K562 (cell line): ENCODE measurements around the gene CUL4B. TPM values are rescaled to one million over a fixed set of nuclear protein-coding genes. Genes with fewer than 3 reads are reported as not detected.

Experiments used
- AFF1 ChIP-seq, 2 experiments: fragments of 450-650 bp; IDR thresholded peaks; 2 replicates each; pipeline ENCODE4 v1.6.1; 2018; ENCODE audit warnings: mild to moderate bottlenecking in 2 of 2, low read depth in 1 of 2; ENCODE audit not compliant: partially characterized antibody in 2 of 2
- CHD7 ChIP-seq: fragments of 200-600 bp; sonication (generic); IDR thresholded peaks from one replicate; pipeline ENCODE4 v1.6.1; 2012; ENCODE audit warnings: mild to moderate bottlenecking, low read depth, low read length, inconsistent platforms
- FOSL1 ChIP-seq: fragments of 200-800 bp; sonication (Bioruptor generic); conservative IDR thresholded peaks from 2 replicates; pipeline ENCODE4 v1.6.1; 2016; ENCODE audit warnings: missing genetic modification characterization, missing compliant biosample characterization
- GATAD2B ChIP-seq: fragments of 450-650 bp; IDR thresholded peaks from 2 replicates; pipeline ENCODE4 v1.6.1; 2017; ENCODE audit warnings: mild to moderate bottlenecking, borderline replicate concordance
- MAFK ChIP-seq: IDR thresholded peaks from 2 replicates; pipeline ENCODE4 v1.6.1; 2011; ENCODE audit warnings: low read length, improper control_type of control experiment
- NCOA2 ChIP-seq, 2 experiments: fragments of 450-650 bp; IDR thresholded peaks; 2 replicates each; pipeline ENCODE4 v1.6.1; 2018; ENCODE audit warnings: mild to moderate bottlenecking in 2 of 2, moderate library complexity in 1 of 2; ENCODE audit not compliant: partially characterized antibody in 2 of 2
- RFX5 ChIP-seq: IDR thresholded peaks from 2 replicates; pipeline ENCODE4 v1.6.1; 2011; ENCODE audit warnings: low read depth, mild to moderate bottlenecking, improper control_type of control experiment, low read length
- SMAD2 ChIP-seq: fragments of 150-350 bp; IDR thresholded peaks from 2 replicates; pipeline ENCODE4 v1.6.1; 2014; ENCODE audit warnings: low read depth, mild to moderate bottlenecking, low read length
- ZNF197 ChIP-seq: fragments of 200-800 bp; sonication (Bioruptor generic); IDR thresholded peaks from 2 replicates; pipeline ENCODE4 v1.6.1; 2016; ENCODE audit warnings: low read depth, missing genetic modification characterization, missing compliant biosample characterization
- ZNF212 ChIP-seq: fragments of 450-650 bp; formaldehyde crosslinking; IDR thresholded peaks from 2 replicates; pipeline ENCODE4 v1.4.0; 2020; ENCODE audit warnings: mild to moderate bottlenecking
- ZNF274 ChIP-seq: IDR thresholded peaks from 2 replicates; pipeline ENCODE4 v1.6.1; 2011; ENCODE audit warnings: low read depth, mild to moderate bottlenecking, low read length, moderate library complexity, borderline replicate concordance
- ZNF316 ChIP-seq: fragments of 450-650 bp; IDR thresholded peaks from 2 replicates; pipeline ENCODE4 v1.6.1; 2016
- polyA plus RNA-seq, 8 experiments: library from polyadenylated mRNA; depleted of rRNA in 4 of 8; stranded (reverse) in 5 of 8; unstranded in 3 of 8; fragments of >200 nt; fragmentation: Nextera tagmentation in 2 of 8; fragmentation: Illumina TruSeq in 1 of 8; extraction: Ambion mirVana in 2 of 8; extraction: Trizol in 1 of 8; gene quantifications; 2 replicates each; pipeline versions ENCODE4 v1.2.1 to v1.2.3, GENCODE V29; 2011 to 2014; ENCODE audit warnings: inconsistent platforms in 1 of 8, missing spikeins in 1 of 8
- total RNA-seq, 7 experiments: library from RNA; depleted of rRNA in 6 of 7; stranded (reverse); fragments of >200 nt in 6 of 7; fragmentation: Illumina TruSeq in 2 of 7; extraction: Trizol in 2 of 7; gene quantifications; 2 replicates each; pipeline versions ENCODE4 v1.2.1 to v1.2.3, GENCODE V29; 2011 to 2021; ENCODE audit warnings: low replicate concordance in 1 of 7

Gene CUL4B
- total and polyA plus RNA-seq, 9 of the 15 experiments (the other 6 are each of a cell fraction or from before 2014, with no cell fraction given), result 15.0 to 41.7 (median 37.5) TPM

- TF ChIP-seq FOSL1 (tag) (0 out of 2 replicates have a peak, but pooled peaks have one; percentile 1), SMAD2 (no peak), ZNF274 (no peak), RFX5 (no peak), NCOA2 (IDR thresholded peaks at IDR 0.05; ENCODE audit: partially characterized antibody in 2 of 2) (no peak), ZNF316 (no peak), ZNF197 (no peak), GATAD2B (no peak), CHD7 (no peak), AFF1 (IDR thresholded peaks at IDR 0.05; ENCODE audit: low read depth in 1 of 2, partially characterized antibody in 2 of 2) (no peak), ZNF212 (CRISPR knock-in tag) (no peak), MAFK (no peak)
Observed at GRCh38 chrX:120560405-120560841, 339 bp downstream of the CUL4B start (continued).
